ENCODE data around the gene C11orf16.

DNA sequence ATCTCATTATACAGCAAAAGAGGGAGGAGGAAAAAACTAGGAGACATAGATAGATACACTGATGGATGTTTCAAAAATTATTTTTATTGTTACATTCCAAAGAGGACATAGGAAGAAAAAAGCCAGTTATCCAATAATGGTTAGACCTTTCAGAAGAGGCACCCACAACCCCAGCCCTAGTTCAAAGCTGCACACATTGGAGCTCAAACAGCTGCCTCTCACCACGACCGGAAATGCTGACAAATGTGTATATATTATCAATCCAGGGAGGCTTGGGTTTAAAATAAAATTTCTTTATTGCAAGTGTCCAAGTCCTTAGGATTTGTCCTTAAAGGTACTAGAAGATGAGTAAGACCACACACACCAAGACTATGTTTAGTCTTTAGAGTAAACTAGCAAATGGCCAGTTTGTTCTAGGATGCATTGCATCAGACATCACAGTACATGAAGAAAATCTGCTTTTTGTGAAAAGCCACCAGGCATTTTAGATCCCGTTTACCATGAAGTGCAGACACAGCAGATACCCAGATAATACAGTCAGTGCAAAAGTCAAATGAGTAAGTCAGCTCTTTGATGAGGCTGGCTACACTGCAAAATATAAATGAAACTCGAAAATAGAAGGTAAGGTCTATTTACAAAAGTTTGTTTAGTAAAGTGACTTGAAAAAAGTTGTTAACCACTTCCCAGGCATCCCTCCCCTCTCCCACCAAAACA lies 14.6 kb upstream of the C11orf16 start:
- TF ChIP-seq CTCF (IDR thresholded peaks at IDR 0.05) = no peak
- TF ChIP-seq POLR2A (IDR thresholded peaks at IDR 0.05) = no peak

All from transverse colon (tissue), 3 donors.